Measurements from ENCODE around the gene HTRA1.

The HTRA1 gene

GRCh38 chr10:122461367-122461728 is at the start of gene HTRA1:
HTRA1 (plus strand) TSS chr10:122461553; CDS start chr10:122461653, 100 bp downstream.
- DNase-seq, result peak; percentile 55

- no peak for DNase-seq
Observed at GRCh38 chr10:122413327-122413726, 48.0 kb upstream of the HTRA1 start.

DNA sequence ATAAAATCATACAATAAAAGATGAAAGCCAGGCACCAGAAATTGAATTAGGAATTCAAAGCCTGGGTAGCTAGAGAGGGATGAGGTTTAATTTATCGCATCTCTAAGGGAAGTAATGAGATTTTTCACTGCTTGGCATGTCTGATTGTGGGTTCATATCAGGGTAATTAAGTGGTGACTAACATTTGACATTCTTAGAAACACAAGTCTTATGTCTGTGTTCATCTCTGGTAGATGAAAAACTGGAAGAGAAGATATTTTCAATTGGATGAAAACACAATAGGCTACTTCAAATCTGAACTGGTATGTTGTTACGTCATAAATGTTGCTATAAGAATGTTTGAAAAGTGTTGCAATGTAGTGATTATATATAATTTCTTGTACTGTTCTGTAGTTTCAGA is 43.7 kb upstream of the HTRA1 start:
- DNase-seq, result peak; percentile 57

GRCh38 chr10:122419016-122419415 is 42.3 kb upstream of the HTRA1 start:
- DNase-seq, result peak; percentile 3

- DNase-seq, result peak; percentile 82
Observed at GRCh38 chr10:122419876-122420623, 41.3 kb upstream of the HTRA1 start.

- peak; percentile 8 for DNase-seq
Observed at GRCh38 chr10:122420624-122421007, 40.7 kb upstream of the HTRA1 start.

- DNase-seq, result no peak
Observed at GRCh38 chr10:122421054-122421625, 40.2 kb upstream of the HTRA1 start.

GRCh38 chr10:122421742-122422141 is 39.6 kb upstream of the HTRA1 start:
- DNase-seq, result no peak

- no peak for DNase-seq
Observed at GRCh38 chr10:122422266-122422989, 38.9 kb upstream of the HTRA1 start.

DNA sequence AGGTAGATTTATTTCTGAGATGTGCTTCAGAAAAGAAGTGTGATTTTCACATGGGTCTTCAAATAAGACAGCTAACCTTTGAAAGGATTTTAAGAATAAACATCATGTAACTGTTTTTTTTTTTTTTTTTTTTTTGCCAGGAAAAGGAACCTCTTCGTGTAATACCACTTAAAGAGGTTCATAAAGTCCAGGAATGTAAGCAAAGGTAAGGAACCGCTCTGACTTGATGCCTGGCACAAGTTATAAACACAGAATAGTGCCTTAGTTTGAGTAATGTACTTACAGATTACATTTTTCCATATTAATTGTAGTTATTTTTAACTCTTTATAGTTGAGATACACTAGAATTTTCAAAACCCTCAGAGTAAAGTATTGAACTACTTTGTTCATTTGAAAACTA is 37.3 kb upstream of the HTRA1 start:
- no peak for DNase-seq

GRCh38 chr10:122426829-122427228 is 34.5 kb upstream of the HTRA1 start:
- DNase-seq, result no peak

DNA sequence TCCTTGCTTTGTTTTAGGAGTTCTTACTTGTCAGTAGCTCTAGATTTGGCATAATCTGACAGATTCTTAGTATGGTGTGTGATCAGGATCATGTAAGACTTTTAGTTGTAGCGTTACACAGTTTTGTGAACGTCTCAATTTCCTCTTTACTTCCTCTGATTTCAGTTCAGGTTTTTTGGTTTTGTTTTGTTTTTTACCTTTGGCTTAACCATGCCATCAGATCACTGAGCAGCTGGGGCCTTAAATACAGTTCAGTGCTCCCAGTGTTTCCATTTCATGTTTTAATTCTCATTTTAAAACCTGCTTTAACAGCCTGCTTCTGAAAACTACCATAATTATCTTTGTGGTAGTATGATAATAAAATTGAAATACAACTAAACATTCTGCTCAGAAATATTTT is 34.1 kb upstream of the HTRA1 start:
- no peak for DNase-seq

DNA sequence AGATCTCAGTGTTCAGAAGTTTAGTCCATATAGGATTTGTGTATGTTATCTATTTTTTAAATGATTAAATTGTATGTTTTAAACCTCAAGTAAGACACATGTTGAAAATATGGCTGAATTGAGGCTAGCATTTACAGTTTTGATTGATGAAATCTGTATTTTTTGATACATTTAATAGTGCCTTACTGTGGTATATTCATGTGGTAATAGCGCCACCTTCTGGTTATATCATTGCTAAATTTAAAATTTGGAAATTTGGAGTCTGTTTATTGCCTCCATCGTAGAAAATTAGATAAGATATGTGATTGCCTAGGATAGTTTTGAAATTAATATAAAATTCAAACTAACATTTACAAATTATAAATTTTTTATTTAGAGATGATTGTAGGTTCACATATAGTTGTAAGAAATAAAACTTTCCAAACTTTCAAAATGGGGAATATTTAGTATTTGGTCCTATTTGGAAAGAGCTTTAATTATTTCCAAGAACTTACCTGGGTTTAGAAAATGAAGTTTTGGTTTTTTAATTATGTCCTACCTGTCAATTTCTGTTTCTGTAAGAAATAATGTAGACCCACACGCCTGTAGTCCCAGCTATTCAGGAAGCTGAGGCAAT is 26.0 kb upstream of the HTRA1 start:
- peak; percentile 53 for DNase-seq

DNA sequence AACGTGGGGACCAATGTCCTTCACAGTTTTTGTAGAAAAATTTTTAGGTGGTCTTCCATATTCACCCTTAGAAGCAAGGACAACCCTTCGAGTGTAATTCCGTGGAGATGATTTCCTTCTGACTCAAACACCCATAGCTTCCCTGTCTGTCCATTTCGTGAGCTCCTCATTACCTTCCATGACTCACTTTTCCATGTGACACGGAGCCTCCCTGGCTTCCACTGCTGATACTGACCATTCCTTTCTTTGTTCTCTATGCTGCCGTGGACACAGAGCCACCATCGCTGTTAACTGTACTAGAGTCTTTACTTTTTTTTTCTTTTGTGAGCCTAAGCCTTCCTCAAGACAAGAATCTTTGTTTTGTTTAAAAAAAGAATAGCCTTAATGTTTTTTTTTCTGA is 19.4 kb upstream of the HTRA1 start:
- peak; percentile 28 for DNase-seq

DNA sequence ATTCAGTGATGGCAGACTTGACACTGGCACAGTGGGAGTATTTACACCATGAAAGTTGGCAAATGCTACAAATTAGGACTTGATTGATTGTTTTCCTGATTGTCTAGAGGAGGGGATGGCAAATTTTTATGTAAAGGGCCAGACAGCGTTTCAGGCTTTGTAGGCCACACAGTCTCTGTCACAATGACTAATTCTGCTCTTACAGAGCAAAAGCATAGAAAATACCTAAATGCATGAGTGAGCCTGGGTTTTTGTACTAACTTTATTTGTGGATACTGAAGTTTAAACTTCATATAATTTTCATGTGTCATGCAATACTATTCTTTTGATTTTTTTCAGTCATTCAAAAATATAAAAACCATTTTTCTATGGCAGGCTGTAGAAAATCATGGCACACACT is 15.9 kb upstream of the HTRA1 start:
- DNase-seq, result no peak

DNA sequence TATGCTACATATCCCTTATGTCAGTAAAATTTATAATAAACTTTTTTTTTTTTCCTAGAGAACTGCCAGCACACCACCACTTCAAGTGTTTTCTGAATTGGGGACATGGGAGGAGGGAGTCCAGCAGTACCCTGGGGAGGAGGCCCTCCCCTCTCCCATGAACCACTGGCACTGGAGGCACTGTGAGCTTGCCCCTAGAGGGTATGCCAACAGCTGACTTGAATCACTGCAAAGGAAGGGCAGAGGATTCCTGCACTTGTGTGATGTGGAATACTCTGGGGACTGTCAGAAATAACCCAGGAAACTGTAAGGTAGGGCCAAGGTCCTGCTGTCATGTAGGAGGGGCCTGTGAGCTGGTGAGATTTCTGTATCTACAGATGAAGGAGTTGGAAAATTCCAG is 15.4 kb upstream of the HTRA1 start:
- no peak for DNase-seq

DNA sequence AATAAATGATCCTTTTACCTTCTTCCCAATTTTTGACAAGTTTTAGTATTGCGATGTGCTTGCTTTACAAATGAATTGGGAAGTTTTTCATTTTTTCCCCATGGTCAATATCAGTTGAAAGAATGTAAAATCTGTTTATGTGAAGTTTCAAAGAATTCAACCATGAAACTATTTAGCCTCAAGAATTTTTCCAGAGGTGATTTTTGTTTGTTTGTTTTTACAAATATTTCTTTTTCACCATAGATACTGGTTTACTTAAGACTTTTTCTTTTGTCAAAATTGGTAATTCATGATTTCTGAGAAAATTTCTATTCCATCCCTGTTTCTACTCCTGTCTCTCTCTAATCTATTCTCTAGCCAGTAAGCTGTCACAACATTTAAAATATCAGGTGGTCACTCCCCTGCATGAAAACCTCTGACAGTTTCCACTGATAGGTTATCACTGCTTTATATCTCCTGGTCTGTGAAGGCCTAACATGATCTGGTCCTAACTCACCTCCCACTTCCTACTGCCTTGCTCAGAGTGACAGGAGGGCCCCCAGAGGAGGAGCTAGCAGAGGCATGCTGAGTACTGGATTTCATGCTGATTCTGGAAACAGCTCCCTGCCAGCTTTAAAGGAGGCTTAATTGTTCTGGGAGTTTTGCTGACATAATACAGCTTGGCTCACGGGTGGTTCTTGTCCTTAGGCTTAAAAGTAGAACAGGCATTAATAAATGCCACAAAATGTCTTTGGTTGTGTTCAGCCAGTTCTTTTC is 14.5 kb upstream of the HTRA1 start:
- DNase-seq, result no peak

DNA sequence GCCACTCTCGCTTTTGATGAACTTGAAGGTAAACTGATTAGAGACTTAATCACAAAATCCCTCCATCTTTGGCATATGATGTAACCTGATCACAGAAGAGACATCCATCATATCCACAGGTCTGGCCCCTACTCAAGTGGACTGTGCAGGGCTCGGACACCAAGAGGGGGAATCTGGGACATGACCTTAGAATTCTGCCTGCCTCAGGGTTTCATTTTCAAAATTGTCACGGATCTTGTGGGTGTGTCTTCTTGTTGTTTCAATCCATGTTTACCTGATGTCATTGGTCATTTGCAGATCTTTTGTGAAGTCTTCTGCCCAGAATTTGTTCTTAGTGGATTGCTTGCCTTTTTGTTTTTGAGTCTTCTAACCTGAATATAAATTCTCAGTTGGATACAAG is 12.8 kb upstream of the HTRA1 start:
- no peak for DNase-seq

DNA sequence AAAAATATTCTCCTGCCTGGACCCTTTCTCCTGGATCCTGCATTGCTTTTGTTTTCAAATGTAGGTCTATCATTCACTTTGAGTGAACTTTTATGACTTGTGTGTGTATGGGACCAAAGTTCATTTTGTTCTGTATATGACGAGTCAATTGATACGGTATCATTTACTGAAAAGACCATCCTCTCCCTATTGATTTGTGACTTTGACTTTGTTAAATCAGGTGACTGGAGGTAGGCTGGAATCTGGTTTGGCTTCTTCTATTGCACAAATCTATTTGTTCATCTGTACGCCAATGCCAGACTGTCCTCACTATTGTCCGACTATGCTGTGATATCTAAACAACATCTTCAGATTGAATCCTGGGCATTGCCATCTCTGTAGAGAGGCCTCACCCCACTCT is 12.2 kb upstream of the HTRA1 start:
- no peak for DNase-seq

GRCh38 chr10:122450353-122450990 is 10.9 kb upstream of the HTRA1 start:
- no peak for DNase-seq

GRCh38 chr10:122454071-122454470 is 7.3 kb upstream of the HTRA1 start:
- no peak for DNase-seq

GRCh38 chr10:122454603-122455080 is 6.7 kb upstream of the HTRA1 start, which contains the start of gene ARMS2:
ARMS2 (plus strand) TSS chr10:122454653; CDS start chr10:122454728, 75 bp downstream.
- DNase-seq, result no peak

All from fibroblast of skin of right quadriceps (primary cell).